IMR-90 (cell line): ENCODE results near the gene DNAJC17. TPM values are rescaled to one million over a fixed set of nuclear protein-coding genes. Genes with fewer than 3 reads are reported as not detected.

Experiments
- ATAC-seq: fragments of 200-7000 bp; cut with Tn5 transposase; 2 replicates; pipeline ENCODE4 v1.9.1; 2020; ENCODE audit warnings: low read depth, mild to moderate bottlenecking, moderate library complexity
- BruUV-seq: library from RNA; stranded (reverse); fragments of 400-500 nt; replicated peaks from 2 replicates; lab custom pipeline; 2021; lab: Mats Ljungman, UMichigan
- CTCF ChIA-PET: fragments of 300-600 bp; formaldehyde crosslinking; extraction: SDS; loops from one replicate; lab custom pipeline; 2021; ENCODE audit warnings: antibody characterized with exemption; lab: Yijun Ruan, JAX
- POLR2A ChIA-PET: fragments of 300-600 bp; sonication (Branson Sonifier 250); formaldehyde crosslinking; loops from one replicate; lab custom pipeline; 2022; ENCODE audit warnings: antibody characterized with exemption; ENCODE audit not compliant: unreplicated experiment; lab: Charles Lee
- DNase-seq: peaks from one replicate; pipeline ENCODE4 v3.0.0; 2013
- H2AFZ ChIP-seq: replicated peaks from 2 replicates; pipeline ENCODE3; 2013; ENCODE audit warnings: low read length, mild to moderate bottlenecking; ENCODE audit not compliant: poor library complexity
- H2AK5ac ChIP-seq: 2 replicates; pipeline ENCODE4 v1.6.1; 2013; ENCODE audit warnings: low read depth, low read length, inconsistent platforms
- H2AK9ac ChIP-seq: replicated peaks from 2 replicates; pipeline ENCODE3; 2013; ENCODE audit warnings: mild to moderate bottlenecking, low read depth, low read length, moderate library complexity; ENCODE audit not compliant: poor library complexity
- H2BK120ac ChIP-seq: 2 replicates; pipeline ENCODE4 v1.6.1; 2013; ENCODE audit warnings: low read depth, low read length, inconsistent platforms
- H2BK15ac ChIP-seq: 3 replicates; pipeline ENCODE4 v1.6.1; 2013; ENCODE audit warnings: low read depth, low read length, inconsistent platforms
- H2BK20ac ChIP-seq: 2 replicates; pipeline ENCODE4 v1.6.1; 2013; ENCODE audit warnings: low read depth, mild to moderate bottlenecking, inconsistent platforms, low read length, moderate library complexity
- H2BK5ac ChIP-seq: 2 replicates; pipeline ENCODE4 v1.6.1; 2013; ENCODE audit warnings: mild to moderate bottlenecking, low read depth, low read length, inconsistent platforms; ENCODE audit not compliant: poor library complexity, severe bottlenecking
- H3K14ac ChIP-seq: replicated peaks from 2 replicates; pipeline ENCODE4 v1.6.1; 2013; ENCODE audit warnings: low read depth, low read length, inconsistent platforms
- H3K18ac ChIP-seq: 2 replicates; pipeline ENCODE4 v1.6.1; 2013; ENCODE audit warnings: low read depth, low read length, control low read depth
- H3K23ac ChIP-seq: 2 replicates; pipeline ENCODE4 v1.6.1; 2013; ENCODE audit warnings: low read depth, low read length, inconsistent platforms
- H3K27ac ChIP-seq: 2 replicates; pipeline ENCODE4 v1.5.1; 2013; ENCODE audit warnings: mild to moderate bottlenecking, control low read depth, low read length; ENCODE audit not compliant: insufficient read depth
- H3K27me3 ChIP-seq: 2 replicates; pipeline ENCODE4 v1.6.1; 2013; ENCODE audit warnings: low read length; ENCODE audit not compliant: control insufficient read depth, insufficient read depth
- H3K36me3 ChIP-seq: 2 replicates; pipeline ENCODE4 v1.6.1; 2013; ENCODE audit warnings: low read length, mixed read lengths; ENCODE audit not compliant: control insufficient read depth, insufficient read depth
- H3K4ac ChIP-seq: 2 replicates; pipeline ENCODE4 v1.6.1; 2013; ENCODE audit warnings: low read depth, low read length, inconsistent platforms
- H3K4me1 ChIP-seq: 2 replicates; pipeline ENCODE4 v1.6.1; 2013; ENCODE audit warnings: low read length, mixed read lengths; ENCODE audit not compliant: control insufficient read depth, insufficient read depth
- H3K4me2 ChIP-seq: 2 replicates; pipeline ENCODE4 v1.6.1; 2013; ENCODE audit warnings: low read depth, mild to moderate bottlenecking, control low read depth, low read length, moderate library complexity
- H3K4me3 ChIP-seq: 2 replicates; pipeline ENCODE4 v1.5.1; 2013; ENCODE audit warnings: low read depth, mild to moderate bottlenecking, control low read depth, low read length, moderate library complexity; ENCODE audit not compliant: insufficient read depth
- H3K56ac ChIP-seq: 2 replicates; pipeline ENCODE4 v1.6.1; 2013; ENCODE audit warnings: low read length, inconsistent platforms; ENCODE audit not compliant: insufficient read depth; ENCODE audit errors: extremely low read depth
- H3K79me1 ChIP-seq, 2 experiments: 2 replicates each; pipeline ENCODE4 v1.6.1; 2013; ENCODE audit warnings: low read length in 2 of 2, inconsistent platforms in 1 of 2, low read depth in 1 of 2
- H3K9ac ChIP-seq: 2 replicates; pipeline ENCODE4 v1.6.1; 2013; ENCODE audit warnings: low read depth, low read length, control low read depth
- H3K9me1 ChIP-seq: 2 replicates; pipeline ENCODE4 v1.6.1; 2013; ENCODE audit warnings: low read length, inconsistent platforms; ENCODE audit not compliant: insufficient read depth
- H3K9me3 ChIP-seq: 2 replicates; pipeline ENCODE4 v1.6.1; 2013; ENCODE audit warnings: low read length; ENCODE audit not compliant: control insufficient read depth, insufficient read depth
- H4K20me1 ChIP-seq: 2 replicates; pipeline ENCODE4 v1.6.1; 2013; ENCODE audit warnings: low read length, inconsistent platforms; ENCODE audit not compliant: insufficient read depth
- H4K5ac ChIP-seq: 2 replicates; pipeline ENCODE4 v1.6.1; 2013; ENCODE audit warnings: mild to moderate bottlenecking, low read depth, low read length, control low read depth
- H4K8ac ChIP-seq, 2 experiments: 2 replicates each; pipeline ENCODE4 v1.6.1; 2013; ENCODE audit warnings: low read depth in 2 of 2, low read length in 2 of 2, control low read depth in 1 of 2, inconsistent platforms in 1 of 2
- H4K91ac ChIP-seq: 2 replicates; pipeline ENCODE4 v1.6.1; 2013; ENCODE audit warnings: low read depth, low read length, inconsistent platforms; ENCODE audit not compliant: insufficient read depth
- CHD1 ChIP-seq: IDR thresholded peaks from 2 replicates; pipeline ENCODE4 v1.6.1; 2012; ENCODE audit warnings: low read depth, low read length, improper control_type of control experiment
- CTCF ChIP-seq: conservative IDR thresholded peaks from 2 replicates; pipeline ENCODE4 v1.5.1; 2012; ENCODE audit warnings: mild to moderate bottlenecking, low read depth, low read length, improper control_type of control experiment
- USF2 ChIP-seq: fragments of 150-350 bp; IDR thresholded peaks from 2 replicates; pipeline ENCODE4 v1.6.1; 2017; ENCODE audit warnings: mild to moderate bottlenecking, antibody characterized with exemption, low read length, low read depth
- WGBS, 2 experiments: methylation state at CpG; one replicate each; pipeline versions ENCODE4 v1.1.5 to v1.1.7; 2013; ENCODE audit warnings: missing lambda C conversion rate in 2 of 2; ENCODE audit not compliant: insufficient read length in 1 of 2; ENCODE audit errors: extremely low coverage in 2 of 2; 5-methylcytosine and 5-hydroxymethylcytosine counted together
- dilution Hi-C: fragments of 300-500 bp; cut with HindIII; formaldehyde crosslinking; loops from one replicate; pipeline ENCODE4 v1.14.3; 2018; ENCODE audit warnings: low sequenced_read_pairs; ENCODE audit not compliant: unreplicated experiment
- in situ Hi-C: fragments of 300-500 bp; cut with MboI; formaldehyde crosslinking; loops from 3 replicates; pipeline ENCODE4 v1.14.3; 2019; ENCODE audit warnings: low sequenced_read_pairs, inconsistent platforms, mixed read lengths
- intact Hi-C: fragments of 100-400 bp; cut with micrococcal nuclease; formaldehyde crosslinking; loops from 2 replicates; pipeline ENCODE4 v1.10.0; 2022
- polyA plus RNA-seq, 3 experiments: library from polyadenylated mRNA; depleted of rRNA; stranded (reverse); fragments of >200 nt; gene quantifications; 2 replicates each; pipeline ENCODE4 v1.2.3, GENCODE V29; 2012; ENCODE audit warnings: low replicate concordance in 1 of 3
- total RNA-seq: library from RNA; depleted of rRNA; stranded (reverse); fragments of >200 nt; gene quantifications from 2 replicates; pipeline ENCODE4 v1.2.3, GENCODE V29; 2012

Gene DNAJC17
- total and polyA plus RNA-seq, 2 of the 4 experiments (the other 2 are of a cell fraction), result 58.6 to 107 TPM

GRCh38 chr15:40821195-40821594, 13.9 kb upstream of the DNAJC17 start:
- no peak overlapping the region for H3K4me3 ChIP-seq
- H2AFZ ChIP-seq, result no peak overlapping the region
- no peak overlapping the region for H3K56ac ChIP-seq
- H4K91ac ChIP-seq, result no peak overlapping the region
- dilution Hi-C loops, result no loop called here
- ATAC-seq (no peak), DNase-seq (no peak)
- intact Hi-C loops, result no loop called here
- no peak overlapping the region for H3K4me2 ChIP-seq
- ChIA-PET CTCF (no interaction called here), POLR2A (no interaction called here)
- H3K14ac ChIP-seq, result no peak overlapping the region
- no peaks in the 10 kb centered on the region for H3K27me3 ChIP-seq
- no peak overlapping the region for H2BK20ac ChIP-seq
- no peak overlapping the region for H3K23ac ChIP-seq
- H4K8ac ChIP-seq, result no peak overlapping the region
- in situ Hi-C loops, result no loop called here
- no peaks in the 10 kb centered on the region for H3K36me3 ChIP-seq
- H3K27ac ChIP-seq, result no peak overlapping the region
- no peaks in the 10 kb centered on the region; the same call in 1 of the 2 replicates for H4K20me1 ChIP-seq
- H2BK15ac ChIP-seq, result no peak overlapping the region
- H2AK5ac ChIP-seq, result no peak overlapping the region
- TF ChIP-seq CTCF (no peak), CHD1 (no peak), USF2 (no peak)
- no peak overlapping the region for H3K4ac ChIP-seq
- no TSS peak for BruUV-seq
- H3K18ac ChIP-seq, result no peak overlapping the region
- peaks cover 8% of the 10 kb centered on the region for H3K4me1 ChIP-seq
- H2AK9ac ChIP-seq, result no peak overlapping the region
- peaks cover 3% of the 10 kb centered on the region; the same call in 1 of the 2 replicates for H3K9me1 ChIP-seq
- no CpG with 5 or more reads among the region's 2 CpGs for whole genome bisulfite sequencing, 2 experiments
- no peak overlapping the region for H2BK120ac ChIP-seq
- H3K9ac ChIP-seq, result no peak overlapping the region
- no peaks in the 10 kb centered on the region for H3K9me3 ChIP-seq
- H4K5ac ChIP-seq, result no peak overlapping the region
- no peak overlapping the region for H2BK5ac ChIP-seq
- H3K79me1 ChIP-seq, result no peaks in the 10 kb centered on the region
